ENCODE measurements around the gene C2CD4C.

- TF ChIP-seq CTCF (conservative IDR thresholded peaks at IDR 0.05; ENCODE audit: low read depth, low read length) (no peak), EZH2 (IDR thresholded peaks at IDR 0.05; ENCODE audit: borderline replicate concordance, low read depth, low read length, poor library complexity, severe bottlenecking) (no peak)
Observed at GRCh38 chr19:391207-391557, 17.8 kb downstream of the C2CD4C start.

All from A673 (cell line).